HEK293 (cell line): Measurements from ENCODE around the gene BLOC1S3.

Source experiments
- CTCF ChIP-seq: fragments of 450-650 bp; formaldehyde crosslinking; IDR thresholded peaks from 2 replicates; pipeline ENCODE4 v1.5.1; 2016; ENCODE audit warnings: missing biosample characterization, missing genetic modification characterization
- GLI4 ChIP-seq: fragments of 450-650 bp; formaldehyde crosslinking; IDR thresholded peaks from 2 replicates; pipeline ENCODE4 v1.5.1; 2016; ENCODE audit warnings: missing biosample characterization, missing genetic modification characterization
- YY1 ChIP-seq: fragments of 450-650 bp; formaldehyde crosslinking; IDR thresholded peaks from 2 replicates; pipeline ENCODE4 v1.5.1; 2018; ENCODE audit warnings: missing biosample characterization, missing genetic modification characterization
- ZNF175 ChIP-seq: fragments of 450-650 bp; formaldehyde crosslinking; IDR thresholded peaks from 2 replicates; pipeline ENCODE4 v1.5.1; 2016; ENCODE audit warnings: missing biosample characterization, missing genetic modification characterization
- ZNF274 ChIP-seq, 2 experiments: fragments of 200-500 bp in 1 of 2; fragments of 450-650 bp in 1 of 2; sonication (Bioruptor generic) in 1 of 2; formaldehyde crosslinking in 1 of 2; IDR thresholded peaks; 2 replicates each; pipeline versions ENCODE4 v1.5.1 to v1.6.1; 2014 to 2016; ENCODE audit warnings: borderline replicate concordance in 1 of 2, inconsistent platforms in 1 of 2, low read length in 1 of 2, missing biosample characterization in 1 of 2, missing genetic modification characterization in 1 of 2
- ZNF514 ChIP-seq: fragments of 450-650 bp; formaldehyde crosslinking; IDR thresholded peaks from 2 replicates; pipeline ENCODE4 v1.5.1; 2016; ENCODE audit warnings: missing biosample characterization, missing genetic modification characterization

GRCh38 chr19:45217193-45217956 is 38.8 kb downstream of the BLOC1S3 start:
- TF ChIP-seq CTCF (tag by site-specific recombination) (no peak), ZNF514 (no peak), GLI4 (tag by site-specific recombination) (no peak), ZNF274 (IDR thresholded peaks at IDR 0.05; ENCODE audit: low read length) (no peak), ZNF274 (tag by site-specific recombination; IDR thresholded peaks at IDR 0.05; ENCODE audit: borderline replicate concordance) (no peak), ZNF175 (tag by site-specific recombination) (no peak), YY1 (tag by site-specific recombination) (no peak)
